ENCODE measurements around the gene TP53. TPM values are rescaled to one million over a fixed set of nuclear protein-coding genes. Genes with fewer than 3 reads are reported as not detected.

Gene TP53
- polyA plus RNA-seq, 1 donor from 2014 or later = 13.8 TPM

DNA sequence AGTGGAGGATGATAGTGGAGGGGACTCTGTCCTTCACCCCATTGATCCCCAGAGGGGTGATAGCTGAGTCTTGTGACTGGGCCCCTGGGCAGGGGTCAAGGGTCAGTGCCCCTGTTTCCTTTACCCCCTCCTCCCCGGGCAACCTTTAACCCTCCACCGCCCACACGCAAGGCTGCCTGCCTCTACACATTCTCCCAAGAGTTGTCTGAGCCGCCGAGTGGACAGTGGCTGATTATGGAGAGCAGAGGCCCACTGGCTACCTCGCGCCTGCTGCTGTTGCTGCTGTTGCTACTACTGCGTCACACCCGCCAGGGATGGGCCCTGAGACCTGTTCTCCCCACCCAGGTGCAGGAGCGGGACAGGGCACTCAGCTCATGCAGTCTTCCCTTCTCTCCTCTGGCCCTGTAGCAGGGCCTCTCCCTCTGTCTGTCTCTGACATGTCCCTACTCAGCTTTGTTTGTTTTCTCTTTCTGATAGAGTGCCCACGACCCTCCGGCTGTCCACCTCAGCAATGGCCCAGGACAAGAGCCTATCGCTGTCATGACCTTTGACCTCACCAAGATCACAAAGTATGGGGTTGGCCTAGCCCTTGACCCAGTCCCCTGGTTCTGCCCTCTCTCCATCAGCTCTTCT lies 57.2 kb downstream of the TP53 start, which contains the start of gene SHBG:
Gene SHBG, plus strand, starts transcription at position 197 of the 633 bp plus-strand sequence. Its CDS starts 38 bp downstream, at position 235.
- Histone ChIP-seq H3K9ac (ENCODE audit: low read length) (no peak within 1 kb of the TSS), H3K4me2 (ENCODE audit: low read length) (no peak within 1 kb of the TSS), H3K9me3 (ENCODE audit: low read length) (no peaks in the 10 kb centered on the region), H3K27me3 (ENCODE audit: insufficient read depth, low read depth, low read length) (no peaks in the 10 kb centered on the region), H3F3A (ENCODE audit: insufficient read depth, low read length, poor library complexity, severe bottlenecking) (no peaks in the 10 kb centered on the region), H4K20me1 (ENCODE audit: insufficient read depth) (no peaks in the 10 kb centered on the region), H3K9me2 (ENCODE audit: insufficient read depth, low read length) (no peaks in the 10 kb centered on the region), H3K79me2 (replicated peaks; ENCODE audit: insufficient read depth, low read length) (peaks cover 11% of the 10 kb centered on the region), H3K27ac (ENCODE audit: low read length) (no peak within 1 kb of the TSS), H2AFZ (ENCODE audit: low read depth, low read length) (no peak within 1 kb of the TSS), H3K36me3 (ENCODE audit: insufficient read depth, low read length) (no peaks in the 10 kb centered on the region), H3K4me3 (ENCODE audit: low read length) (no peak within 1 kb of the TSS)
- no peak for TF ChIP-seq MXI1 (conservative IDR thresholded peaks at IDR 0.05; ENCODE audit: poor library complexity, severe bottlenecking)
- no peak for TF ChIP-seq POLR2AphosphoS5 (IDR thresholded peaks at IDR 0.05)
- TF ChIP-seq, protein P1, sequence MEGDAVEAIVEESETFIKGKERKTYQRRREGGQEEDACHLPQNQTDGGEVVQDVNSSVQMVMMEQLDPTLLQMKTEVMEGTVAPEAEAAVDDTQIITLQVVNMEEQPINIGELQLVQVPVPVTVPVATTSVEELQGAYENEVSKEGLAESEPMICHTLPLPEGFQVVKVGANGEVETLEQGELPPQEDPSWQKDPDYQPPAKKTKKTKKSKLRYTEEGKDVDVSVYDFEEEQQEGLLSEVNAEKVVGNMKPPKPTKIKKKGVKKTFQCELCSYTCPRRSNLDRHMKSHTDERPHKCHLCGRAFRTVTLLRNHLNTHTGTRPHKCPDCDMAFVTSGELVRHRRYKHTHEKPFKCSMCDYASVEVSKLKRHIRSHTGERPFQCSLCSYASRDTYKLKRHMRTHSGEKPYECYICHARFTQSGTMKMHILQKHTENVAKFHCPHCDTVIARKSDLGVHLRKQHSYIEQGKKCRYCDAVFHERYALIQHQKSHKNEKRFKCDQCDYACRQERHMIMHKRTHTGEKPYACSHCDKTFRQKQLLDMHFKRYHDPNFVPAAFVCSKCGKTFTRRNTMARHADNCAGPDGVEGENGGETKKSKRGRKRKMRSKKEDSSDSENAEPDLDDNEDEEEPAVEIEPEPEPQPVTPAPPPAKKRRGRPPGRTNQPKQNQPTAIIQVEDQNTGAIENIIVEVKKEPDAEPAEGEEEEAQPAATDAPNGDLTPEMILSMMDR (IDR thresholded peaks at IDR 0.05; ENCODE audit: poor library complexity, severe bottlenecking) = no peak

DNA sequence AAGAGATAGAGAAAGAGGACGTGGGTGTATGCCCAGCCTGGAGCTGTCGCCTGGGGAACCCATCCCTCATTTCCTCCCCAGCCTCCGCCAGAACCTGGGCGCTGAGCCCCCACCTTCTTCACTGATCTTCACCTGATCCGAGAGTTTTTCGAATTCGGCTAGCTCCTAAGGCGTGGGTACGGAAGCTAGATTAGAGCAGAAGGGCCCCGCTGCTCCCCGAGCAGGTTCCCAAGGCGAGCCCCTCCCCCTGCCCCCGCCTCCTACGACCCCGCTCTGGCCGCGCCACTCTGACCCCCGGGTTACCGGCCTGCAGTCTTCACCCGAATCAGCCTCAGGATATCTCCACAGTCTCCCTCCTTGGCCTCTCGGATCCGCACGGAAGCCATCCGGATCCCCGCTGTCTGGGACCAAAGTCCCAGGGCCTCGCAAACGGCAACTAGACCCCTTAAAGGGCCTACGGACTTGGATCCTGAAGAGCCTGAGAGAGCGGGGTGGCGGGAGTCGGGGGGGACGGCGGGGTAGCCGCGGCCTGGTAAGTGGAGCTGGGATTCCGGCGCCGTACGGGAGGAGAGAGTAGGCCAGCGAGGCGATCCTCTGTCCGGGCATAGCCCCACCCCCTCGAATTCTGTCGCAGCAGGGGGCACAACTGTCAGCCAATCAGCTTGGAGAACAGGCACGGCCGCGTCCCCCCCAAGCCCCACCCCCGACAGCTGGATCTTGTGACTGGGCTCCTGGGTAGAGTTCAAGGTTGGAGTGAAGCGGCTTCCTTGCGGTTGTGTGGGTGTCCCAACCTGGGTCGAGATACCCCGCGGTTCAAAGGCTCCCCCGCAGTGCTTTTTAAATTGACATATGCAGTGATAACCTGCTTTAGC lies 59.8 kb downstream of the TP53 start, which contains the start of gene SAT2:
Gene SAT2, minus strand, starts transcription at position 572 of the 872 bp plus-strand sequence. Its CDS starts 186 bp downstream, at position 386.
- Histone ChIP-seq H3K4me3 (ENCODE audit: low read length) (peak within 1 kb of the TSS; percentile 88), H3K4me2 (ENCODE audit: low read length) (peak within 1 kb of the TSS; percentile 87), H3K79me2 (replicated peaks; ENCODE audit: insufficient read depth, low read length) (peaks cover 11% of the 10 kb centered on the region), H2AFZ (ENCODE audit: low read depth, low read length) (peak within 1 kb of the TSS; percentile 83), H3K27ac (ENCODE audit: low read length) (peak within 1 kb of the TSS; percentile 96), H3K9me2 (ENCODE audit: insufficient read depth, low read length) (no peaks in the 10 kb centered on the region), H3F3A (ENCODE audit: insufficient read depth, low read length, poor library complexity, severe bottlenecking) (no peaks in the 10 kb centered on the region), H3K9me3 (ENCODE audit: low read length) (no peaks in the 10 kb centered on the region), H3K36me3 (ENCODE audit: insufficient read depth, low read length) (no peaks in the 10 kb centered on the region), H3K27me3 (ENCODE audit: insufficient read depth, low read depth, low read length) (no peaks in the 10 kb centered on the region), H3K9ac (ENCODE audit: low read length) (peak within 1 kb of the TSS; percentile 97), H4K20me1 (ENCODE audit: insufficient read depth) (no peaks in the 10 kb centered on the region)
- TF ChIP-seq, protein P2, sequence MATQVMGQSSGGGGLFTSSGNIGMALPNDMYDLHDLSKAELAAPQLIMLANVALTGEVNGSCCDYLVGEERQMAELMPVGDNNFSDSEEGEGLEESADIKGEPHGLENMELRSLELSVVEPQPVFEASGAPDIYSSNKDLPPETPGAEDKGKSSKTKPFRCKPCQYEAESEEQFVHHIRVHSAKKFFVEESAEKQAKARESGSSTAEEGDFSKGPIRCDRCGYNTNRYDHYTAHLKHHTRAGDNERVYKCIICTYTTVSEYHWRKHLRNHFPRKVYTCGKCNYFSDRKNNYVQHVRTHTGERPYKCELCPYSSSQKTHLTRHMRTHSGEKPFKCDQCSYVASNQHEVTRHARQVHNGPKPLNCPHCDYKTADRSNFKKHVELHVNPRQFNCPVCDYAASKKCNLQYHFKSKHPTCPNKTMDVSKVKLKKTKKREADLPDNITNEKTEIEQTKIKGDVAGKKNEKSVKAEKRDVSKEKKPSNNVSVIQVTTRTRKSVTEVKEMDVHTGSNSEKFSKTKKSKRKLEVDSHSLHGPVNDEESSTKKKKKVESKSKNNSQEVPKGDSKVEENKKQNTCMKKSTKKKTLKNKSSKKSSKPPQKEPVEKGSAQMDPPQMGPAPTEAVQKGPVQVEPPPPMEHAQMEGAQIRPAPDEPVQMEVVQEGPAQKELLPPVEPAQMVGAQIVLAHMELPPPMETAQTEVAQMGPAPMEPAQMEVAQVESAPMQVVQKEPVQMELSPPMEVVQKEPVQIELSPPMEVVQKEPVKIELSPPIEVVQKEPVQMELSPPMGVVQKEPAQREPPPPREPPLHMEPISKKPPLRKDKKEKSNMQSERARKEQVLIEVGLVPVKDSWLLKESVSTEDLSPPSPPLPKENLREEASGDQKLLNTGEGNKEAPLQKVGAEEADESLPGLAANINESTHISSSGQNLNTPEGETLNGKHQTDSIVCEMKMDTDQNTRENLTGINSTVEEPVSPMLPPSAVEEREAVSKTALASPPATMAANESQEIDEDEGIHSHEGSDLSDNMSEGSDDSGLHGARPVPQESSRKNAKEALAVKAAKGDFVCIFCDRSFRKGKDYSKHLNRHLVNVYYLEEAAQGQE (IDR thresholded peaks at IDR 0.05; ENCODE audit: borderline replicate concordance) = peak; percentile 76
- TF ChIP-seq SMC3 (conservative IDR thresholded peaks at IDR 0.05; ENCODE audit: poor library complexity) (no peak), POLR2AphosphoS5 (IDR thresholded peaks at IDR 0.05) (peak; percentile 94), RAD21 (conservative IDR thresholded peaks at IDR 0.05) (no peak), EZH2 (IDR thresholded peaks at IDR 0.05; ENCODE audit: borderline replicate concordance, insufficient read depth, low read length, poor library complexity, severe bottlenecking) (no peak), EP300 (conservative IDR thresholded peaks at IDR 0.05; ENCODE audit: poor library complexity, severe bottlenecking) (no peak), TAF1 (IDR thresholded peaks at IDR 0.05; ENCODE audit: low read depth) (peak; percentile 76), MXI1 (conservative IDR thresholded peaks at IDR 0.05; ENCODE audit: poor library complexity, severe bottlenecking) (peak; percentile 25)
- TF ChIP-seq, protein P1 (IDR thresholded peaks at IDR 0.05; ENCODE audit: poor library complexity, severe bottlenecking) = no peak

All from neural cell (in vitro differentiated cells).